Neuronal stem cell (in vitro differentiated cells): ENCODE measurements around the gene ZC3H10.
A peak's percentile ranks its signal among the peaks of the same experiment; 100 is the strongest.

ENCODE experiments used
- DNase-seq: peaks from one replicate; pipeline ENCODE4 v3.0.0-alpha.2; 2013; ENCODE audit warnings: low spot score
- H2AFZ ChIP-seq: one replicate; pipeline ENCODE4 v1.6.1; 2013; ENCODE audit warnings: mild to moderate bottlenecking, low read length, inconsistent platforms
- H2AK5ac ChIP-seq: 2 replicates; pipeline ENCODE4 v1.6.1; 2013; ENCODE audit warnings: low read depth, mild to moderate bottlenecking, inconsistent platforms, low read length, moderate library complexity, mixed read lengths
- H2BK120ac ChIP-seq: 2 replicates; pipeline ENCODE4 v1.6.1; 2013; ENCODE audit warnings: low read depth, mild to moderate bottlenecking, inconsistent platforms, low read length, moderate library complexity, mixed read lengths
- H2BK12ac ChIP-seq: one replicate; pipeline ENCODE4 v1.6.1; 2013; ENCODE audit warnings: low read length, inconsistent platforms
- H2BK15ac ChIP-seq: 2 replicates; pipeline ENCODE4 v1.6.1; 2013; ENCODE audit warnings: mild to moderate bottlenecking, low read length, inconsistent platforms, mixed read lengths
- H2BK5ac ChIP-seq: one replicate; pipeline ENCODE4 v1.6.1; 2013; ENCODE audit warnings: inconsistent platforms, mild to moderate bottlenecking, low read length, moderate library complexity
- H3K14ac ChIP-seq: one replicate; pipeline ENCODE4 v1.6.1; 2013; ENCODE audit warnings: low read length, inconsistent platforms
- H3K18ac ChIP-seq: 2 replicates; pipeline ENCODE4 v1.6.1; 2013; ENCODE audit warnings: low read length, inconsistent platforms
- H3K23ac ChIP-seq: 2 replicates; pipeline ENCODE4 v1.6.1; 2013; ENCODE audit warnings: low read depth, mild to moderate bottlenecking, mixed read lengths, low read length, inconsistent platforms; ENCODE audit not compliant: poor library complexity
- H3K27ac ChIP-seq: replicated peaks from 3 replicates; pipeline ENCODE4 v1.5.1; 2013; ENCODE audit warnings: low read length, inconsistent platforms
- H3K27me3 ChIP-seq, 3 experiments: 2 replicates each; pipeline ENCODE4 v1.6.1; 2013; ENCODE audit warnings: low read length in 3 of 3, mild to moderate bottlenecking in 2 of 3, inconsistent platforms in 1 of 3, low read depth in 1 of 3, mixed read lengths in 1 of 3, moderate library complexity in 1 of 3; ENCODE audit not compliant: control insufficient read depth in 3 of 3, insufficient read depth in 3 of 3
- H3K36me3 ChIP-seq, 2 donors: replicated peaks in 1 of 2; 2 replicates each; pipeline ENCODE4 v1.6.1; 2013; ENCODE audit warnings: low read length in 2 of 2; ENCODE audit not compliant: control insufficient read depth in 2 of 2, insufficient read depth in 2 of 2
- H3K4ac ChIP-seq: 2 replicates; pipeline ENCODE4 v1.6.1; 2013; ENCODE audit warnings: inconsistent platforms, mild to moderate bottlenecking, low read length, moderate library complexity
- H3K4me1 ChIP-seq, 2 donors: 1 replicate in 1 of 2; 2 replicates in 1 of 2; pipeline ENCODE4 v1.6.1; 2013; ENCODE audit warnings: low read length in 2 of 2, low read depth in 1 of 2; ENCODE audit not compliant: control insufficient read depth in 2 of 2, insufficient read depth in 1 of 2
- H3K4me2 ChIP-seq: one replicate; pipeline ENCODE4 v1.6.1; 2013; ENCODE audit warnings: mild to moderate bottlenecking, low read length, inconsistent platforms; ENCODE audit not compliant: insufficient read depth, poor library complexity, severe bottlenecking
- H3K4me3 ChIP-seq, 2 donors: 2 replicates each; pipeline ENCODE4 v1.5.1; 2013; ENCODE audit warnings: low read length in 2 of 2, mild to moderate bottlenecking in 2 of 2, inconsistent platforms in 1 of 2, moderate library complexity in 1 of 2
- H3K79me1 ChIP-seq: one replicate; pipeline ENCODE4 v1.6.1; 2013; ENCODE audit warnings: low read depth, mild to moderate bottlenecking, inconsistent platforms, low read length, moderate library complexity
- H3K9ac ChIP-seq: one replicate; pipeline ENCODE4 v1.6.1; 2013; ENCODE audit warnings: mild to moderate bottlenecking, low read depth, low read length, inconsistent platforms; ENCODE audit not compliant: poor library complexity
- H3K9me3 ChIP-seq, 2 donors: replicated peaks in 1 of 2; 2 replicates each; pipeline versions ENCODE3 to v1.6.1; 2013; ENCODE audit warnings: low read length in 2 of 2, mild to moderate bottlenecking in 2 of 2, inconsistent platforms in 1 of 2, low read depth in 1 of 2, mixed read lengths in 1 of 2, moderate library complexity in 1 of 2; ENCODE audit not compliant: control insufficient read depth in 2 of 2, insufficient read depth in 1 of 2
- H4K8ac ChIP-seq: one replicate; pipeline ENCODE4 v1.6.1; 2013; ENCODE audit warnings: low read depth, mild to moderate bottlenecking, inconsistent platforms, low read length, moderate library complexity
- H4K91ac ChIP-seq: one replicate; pipeline ENCODE4 v1.6.1; 2013; ENCODE audit warnings: low read length, low read depth, mild to moderate bottlenecking, inconsistent platforms; ENCODE audit not compliant: poor library complexity
- WGBS, 2 donors: extraction: QIAGEN DNeasy Blood & Tissue Kit; methylation state at CpG; one replicate each; pipeline ENCODE4 v1.1.7; 2013; ENCODE audit warnings: missing lambda C conversion rate in 2 of 2, mixed read lengths in 1 of 2; ENCODE audit not compliant: insufficient read length in 2 of 2, insufficient replicate concordance in 1 of 2; ENCODE audit errors: extremely low coverage in 2 of 2; 5-methylcytosine and 5-hydroxymethylcytosine counted together

The ZC3H10 gene

DNA sequence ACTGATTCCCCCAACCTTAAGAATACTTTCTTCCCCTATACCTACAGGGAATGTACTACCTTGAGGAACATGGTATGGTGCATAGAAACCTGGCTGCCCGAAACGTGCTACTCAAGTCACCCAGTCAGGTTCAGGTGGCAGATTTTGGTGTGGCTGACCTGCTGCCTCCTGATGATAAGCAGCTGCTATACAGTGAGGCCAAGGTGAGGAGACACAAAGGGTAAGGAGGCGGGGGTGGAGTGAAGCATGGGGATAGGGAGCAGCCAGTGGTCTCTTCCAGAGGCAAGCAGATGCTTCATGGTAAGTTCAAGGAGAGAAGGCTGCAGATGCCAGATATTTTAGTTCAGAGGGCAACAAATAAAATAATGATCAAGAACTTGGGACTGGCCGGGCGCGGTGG lies 20.3 kb upstream of the ZC3H10 start:
- Histone ChIP-seq H3K27ac (no peak overlapping the region), H3K27me3 (peaks cover 0 to 18% (median 0%) of the 10 kb centered on the region in 3 experiments), H4K8ac (no peak overlapping the region), H3K36me3 (no peaks in the 10 kb centered on the region), H4K91ac (no peak overlapping the region), H3K9ac (no peak overlapping the region), H3K14ac (no peak overlapping the region), H2AK5ac (no peak overlapping the region), H2BK5ac (no peak overlapping the region), H2BK15ac (no peak overlapping the region), H3K23ac (no peak overlapping the region), H3K18ac (no peak overlapping the region), H2BK120ac (no peak overlapping the region), H2AFZ (no peak overlapping the region), H3K4me3 (peak overlapping the region in 1 of 2 donors; percentile 34), H3K4me1 (no peaks in the 10 kb centered on the region), H3K4me2 (no peak overlapping the region), H2BK12ac (no peak overlapping the region), H3K9me3 (peaks cover 0 to under 1% of the 10 kb centered on the region in 2 donors), H3K79me1 (no peaks in the 10 kb centered on the region), H3K4ac (no peak overlapping the region)
- no CpG with 5 or more reads among the region's 6 CpGs for WGBS, 2 donors
- DNase-seq: no peak

DNA sequence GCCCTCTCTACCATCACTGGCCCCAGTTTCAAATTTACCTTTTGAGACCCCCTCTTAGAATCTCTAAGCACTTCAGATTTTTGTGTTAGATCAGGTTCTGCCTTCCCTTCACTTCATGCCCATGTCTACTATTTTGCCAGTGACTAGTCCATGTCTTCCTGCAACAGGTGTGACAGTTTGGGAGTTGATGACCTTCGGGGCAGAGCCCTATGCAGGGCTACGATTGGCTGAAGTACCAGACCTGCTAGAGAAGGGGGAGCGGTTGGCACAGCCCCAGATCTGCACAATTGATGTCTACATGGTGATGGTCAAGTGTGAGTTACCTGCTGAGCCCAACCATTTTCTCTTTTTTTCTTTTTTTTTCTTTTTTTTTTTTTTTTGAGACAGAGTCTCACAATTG lies 19.5 kb upstream of the ZC3H10 start:
- Histone ChIP-seq H3K14ac (no peak overlapping the region), H2AK5ac (no peak overlapping the region), H3K4me2 (no peak overlapping the region), H3K18ac (no peak overlapping the region), H2BK15ac (no peak overlapping the region), H3K9ac (no peak overlapping the region), H2BK5ac (no peak overlapping the region), H3K36me3 (no peaks in the 10 kb centered on the region), H3K23ac (no peak overlapping the region), H3K9me3 (no peaks in the 10 kb centered on the region), H4K91ac (no peak overlapping the region), H2AFZ (no peak overlapping the region), H2BK12ac (no peak overlapping the region), H3K27ac (no peak overlapping the region), H3K79me1 (no peaks in the 10 kb centered on the region), H3K27me3 (peaks cover 0 to 18% (median 0%) of the 10 kb centered on the region in 3 experiments), H4K8ac (no peak overlapping the region), H3K4me3 (no peak overlapping the region), H2BK120ac (no peak overlapping the region), H3K4me1 (peaks cover 0 to 2% of the 10 kb centered on the region in 2 donors), H3K4ac (no peak overlapping the region)
- WGBS, 2 donors: no CpG with 5 or more reads among the region's 3 CpGs
- DNase-seq: no peak

DNA sequence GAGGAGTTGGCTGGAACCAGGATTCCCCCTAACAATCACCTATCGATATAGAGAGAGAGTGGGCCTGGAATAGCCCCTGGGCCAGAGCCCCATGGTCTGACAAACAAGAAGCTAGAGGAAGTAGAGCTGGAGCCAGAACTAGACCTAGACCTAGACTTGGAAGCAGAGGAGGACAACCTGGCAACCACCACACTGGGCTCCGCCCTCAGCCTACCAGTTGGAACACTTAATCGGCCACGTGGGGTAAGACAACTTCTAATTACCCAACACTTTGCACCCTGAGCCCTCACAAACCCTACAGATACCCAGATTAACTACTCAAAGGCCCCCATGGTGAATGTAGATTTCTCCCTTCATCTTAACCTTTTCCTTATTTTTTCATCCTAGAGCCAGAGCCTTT lies 18.3 kb upstream of the ZC3H10 start:
- no peak overlapping the region for H3K23ac ChIP-seq
- no peak overlapping the region for H4K91ac ChIP-seq
- H2BK120ac ChIP-seq: no peak overlapping the region
- WGBS, 2 donors: no CpG with 5 or more reads among the region's 4 CpGs
- H2BK5ac ChIP-seq: no peak overlapping the region
- no peak overlapping the region for H2BK15ac ChIP-seq
- H3K27ac ChIP-seq: no peak overlapping the region
- no peak overlapping the region for H2AK5ac ChIP-seq
- no peak overlapping the region for H3K9ac ChIP-seq
- H3K18ac ChIP-seq: no peak overlapping the region
- H3K4me1 ChIP-seq: peaks cover 0 to 2% of the 10 kb centered on the region in 2 donors
- H3K14ac ChIP-seq: no peak overlapping the region
- H2BK12ac ChIP-seq: no peak overlapping the region
- H3K4me2 ChIP-seq: no peak overlapping the region
- no peak overlapping the region for H3K4me3 ChIP-seq
- no peaks in the 10 kb centered on the region for H3K36me3 ChIP-seq
- no peak overlapping the region for H3K4ac ChIP-seq
- peaks cover 0 to 18% (median 0%) of the 10 kb centered on the region in 3 experiments for H3K27me3 ChIP-seq
- no peak for DNase-seq
- peaks cover 4% of the 10 kb centered on the region for H3K79me1 ChIP-seq
- no peak overlapping the region for H4K8ac ChIP-seq
- no peak overlapping the region for H2AFZ ChIP-seq
- no peaks in the 10 kb centered on the region for H3K9me3 ChIP-seq

GRCh38 chr12:56101045-56101444 lies 17.0 kb upstream of the ZC3H10 start:
- H2BK5ac ChIP-seq: no peak overlapping the region
- no peak overlapping the region for H3K9ac ChIP-seq
- H3K18ac ChIP-seq: no peak overlapping the region
- H4K91ac ChIP-seq: peak overlapping the region; percentile 28
- no peak overlapping the region for H3K4me2 ChIP-seq
- no peak for DNase-seq
- no peak overlapping the region for H4K8ac ChIP-seq
- H2BK15ac ChIP-seq: no peak overlapping the region
- no peak overlapping the region for H2AK5ac ChIP-seq
- WGBS, 2 donors: no CpG with 5 or more reads among the region's 14 CpGs
- peaks cover 0 to 12% (median 0%) of the 10 kb centered on the region in 3 experiments for H3K27me3 ChIP-seq
- H3K27ac ChIP-seq: no peak overlapping the region
- H3K36me3 ChIP-seq: peaks cover 0 to 8% of the 10 kb centered on the region in 2 donors
- H3K4ac ChIP-seq: no peak overlapping the region
- H2BK12ac ChIP-seq: no peak overlapping the region
- H3K9me3 ChIP-seq: no peaks in the 10 kb centered on the region
- H2AFZ ChIP-seq: no peak overlapping the region
- H3K4me3 ChIP-seq: no peak overlapping the region
- peaks cover 8% of the 10 kb centered on the region for H3K79me1 ChIP-seq
- peaks cover 3 to 9% of the 10 kb centered on the region in 2 donors for H3K4me1 ChIP-seq
- H3K23ac ChIP-seq: no peak overlapping the region
- H2BK120ac ChIP-seq: no peak overlapping the region
- no peak overlapping the region for H3K14ac ChIP-seq
